ENCODE data around the gene LRIT2.
"Not testable (repeated sequence)": the region's sequence is repeated elsewhere in the genome, so short reads cannot be mapped to it uniquely, and the experiment has no call there.

- TF ChIP-seq CTCF (IDR thresholded peaks at IDR 0.05; ENCODE audit: poor library complexity, severe bottlenecking); TAF1 (IDR thresholded peaks at IDR 0.05; ENCODE audit: low read depth); RAD21 (conservative IDR thresholded peaks at IDR 0.05): not testable (repeated sequence)
Measured at GRCh38 chr10:84171700-84172466, 53.5 kb downstream of the LRIT2 start.

All from neural cell (in vitro differentiated cells).